ENCODE results near the gene VPS35L. TPM values are rescaled to one million over a fixed set of nuclear protein-coding genes. Genes with fewer than 3 reads are reported as not detected.

The VPS35L gene
- total and polyA plus RNA-seq, 2 experiments from 2014 or later = 47.5 to 52.8 TPM

GRCh38 chr16:19696961-19697360 is 141.5 kb downstream of the VPS35L start:
- H4K20me1 ChIP-seq (ENCODE audit: insufficient read depth, poor library complexity, severe bottlenecking) = no peaks in the 10 kb centered on the region
- no peaks in the 10 kb centered on the region for H3K27me3 ChIP-seq
- peaks cover 6% of the 10 kb centered on the region for H3K79me2 ChIP-seq
- 95% methylated on average over 15 of the region's 15 CpGs for WGBS (ENCODE audit: low lambda C conversion rate, missing lambda C conversion rate)
- no peak overlapping the region for H3K4me3 ChIP-seq
- H3K9me3 ChIP-seq (ENCODE audit: low read depth) = no peaks in the 10 kb centered on the region
- H3K4me2 ChIP-seq = no peak overlapping the region
- no peak overlapping the region for H2AFZ ChIP-seq
- DNase-seq (ENCODE audit: low spot score) = no peak
- H3K9me2 ChIP-seq (replicated peaks; ENCODE audit: insufficient read depth) = no peaks in the 10 kb centered on the region
- H3K4me1 ChIP-seq (ENCODE audit: insufficient read depth) = peaks cover 17% of the 10 kb centered on the region
- no peaks in the 10 kb centered on the region for H3K36me3 ChIP-seq (replicated peaks; ENCODE audit: insufficient read depth, low read depth)
- H3K27ac ChIP-seq = peak overlapping the region; percentile 28
- TF ChIP-seq EZH2phosphoT487 (IDR thresholded peaks at IDR 0.05; ENCODE audit: low read depth, severe bottlenecking, unreplicated experiment) = no peak
- no peak for TF ChIP-seq EZH2 (IDR thresholded peaks at IDR 0.05; ENCODE audit: borderline replicate concordance)
- no peak for TF ChIP-seq CTCF (IDR thresholded peaks at IDR 0.05; ENCODE audit: poor library complexity)

DNA sequence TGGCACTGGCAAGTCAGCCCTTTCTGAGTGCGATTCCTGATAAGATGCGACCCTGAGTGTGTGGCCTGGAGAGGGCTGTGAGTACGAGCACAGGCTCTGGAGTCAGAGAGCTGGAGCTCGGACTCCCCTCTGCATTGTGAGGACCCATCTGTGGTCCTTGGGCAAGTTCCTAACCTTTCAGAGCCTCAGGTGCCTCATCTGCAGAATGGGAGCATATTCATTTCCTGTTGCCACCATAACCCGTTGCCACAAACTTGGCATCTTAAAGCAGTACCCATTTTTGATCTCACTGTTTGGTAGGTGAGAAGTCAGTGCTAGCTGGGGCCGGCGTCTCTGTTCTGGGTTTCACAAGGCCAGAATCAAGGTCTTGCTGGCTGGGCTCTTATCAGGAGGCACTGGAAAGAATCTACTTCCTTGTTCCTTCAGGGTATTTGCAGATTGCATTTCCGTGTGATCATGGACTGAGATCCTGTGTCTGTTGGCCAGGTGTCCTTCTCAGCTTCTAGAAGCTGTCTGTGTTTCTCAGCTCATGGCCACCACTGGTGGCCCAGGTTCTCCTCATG is 142.3 kb downstream of the VPS35L start:
- Histone ChIP-seq H4K20me1 (ENCODE audit: insufficient read depth, poor library complexity, severe bottlenecking) (no peaks in the 10 kb centered on the region), H3K36me3 (replicated peaks; ENCODE audit: insufficient read depth, low read depth) (no peaks in the 10 kb centered on the region), H3K79me2 (peaks cover 6% of the 10 kb centered on the region), H3K4me1 (ENCODE audit: insufficient read depth) (peaks cover 17% of the 10 kb centered on the region), H2AFZ (no peak overlapping the region), H3K9me2 (replicated peaks; ENCODE audit: insufficient read depth) (no peaks in the 10 kb centered on the region), H3K4me2 (no peak overlapping the region), H3K9me3 (ENCODE audit: low read depth) (no peaks in the 10 kb centered on the region), H3K4me3 (no peak overlapping the region), H3K27ac (peak overlapping the region; percentile 66), H3K27me3 (no peaks in the 10 kb centered on the region)
- DNase-seq (ENCODE audit: low spot score) = no peak
- TF ChIP-seq CTCF (IDR thresholded peaks at IDR 0.05; ENCODE audit: poor library complexity) = no peak
- no peak for TF ChIP-seq EZH2 (IDR thresholded peaks at IDR 0.05; ENCODE audit: borderline replicate concordance)
- WGBS (ENCODE audit: low lambda C conversion rate, missing lambda C conversion rate) = 88% methylated on average over 8 of the region's 8 CpGs

GRCh38 chr16:19698480-19699465 is 143.3 kb downstream of the VPS35L start:
- H3K36me3 ChIP-seq (replicated peaks; ENCODE audit: insufficient read depth, low read depth) = no peaks in the 10 kb centered on the region
- H3K79me2 ChIP-seq = peaks cover 6% of the 10 kb centered on the region
- H4K20me1 ChIP-seq (ENCODE audit: insufficient read depth, poor library complexity, severe bottlenecking) = no peaks in the 10 kb centered on the region
- H3K27me3 ChIP-seq = no peaks in the 10 kb centered on the region
- DNase-seq (ENCODE audit: low spot score) = no peak
- H3K4me1 ChIP-seq (ENCODE audit: insufficient read depth) = peaks cover 17% of the 10 kb centered on the region
- WGBS (ENCODE audit: low lambda C conversion rate, missing lambda C conversion rate) = 94% methylated on average over 19 of the region's 19 CpGs
- TF ChIP-seq EZH2 (IDR thresholded peaks at IDR 0.05; ENCODE audit: borderline replicate concordance) (no peak), CTCF (IDR thresholded peaks at IDR 0.05; ENCODE audit: poor library complexity) (no peak), EZH2phosphoT487 (IDR thresholded peaks at IDR 0.05; ENCODE audit: low read depth, severe bottlenecking, unreplicated experiment) (no peak)
- no peaks in the 10 kb centered on the region for H3K9me3 ChIP-seq (ENCODE audit: low read depth)
- H3K27ac ChIP-seq = peak overlapping the region; percentile 66
- no peaks in the 10 kb centered on the region for H3K9me2 ChIP-seq (replicated peaks; ENCODE audit: insufficient read depth)
- no peak overlapping the region for H2AFZ ChIP-seq
- no peak overlapping the region for H3K4me3 ChIP-seq
- no peak overlapping the region for H3K4me2 ChIP-seq

Data from hepatocyte (in vitro differentiated cells).